GM19438 (cell line): ENCODE data around the gene METRNL.
"Not testable (repeated sequence)": the region's sequence is repeated elsewhere in the genome, so short reads cannot be mapped to it uniquely, and the experiment has no call there.

Experiments
- ATAC-seq: cut with Tn5 transposase; IDR thresholded peaks from one replicate; pipeline ENCODE4 v1.9.1; 2021; ENCODE audit warnings: low read depth; ENCODE audit not compliant: unreplicated experiment

The METRNL gene

GRCh38 chr17:83065660-83066542 is 13.5 kb upstream of the METRNL start:
- ATAC-seq = no peak

- not testable (repeated sequence) for ATAC-seq
Measured at GRCh38 chr17:83066543-83066890, 12.9 kb upstream of the METRNL start.

- ATAC-seq = no peak
Measured at GRCh38 chr17:83067071-83067717, 12.2 kb upstream of the METRNL start.

DNA sequence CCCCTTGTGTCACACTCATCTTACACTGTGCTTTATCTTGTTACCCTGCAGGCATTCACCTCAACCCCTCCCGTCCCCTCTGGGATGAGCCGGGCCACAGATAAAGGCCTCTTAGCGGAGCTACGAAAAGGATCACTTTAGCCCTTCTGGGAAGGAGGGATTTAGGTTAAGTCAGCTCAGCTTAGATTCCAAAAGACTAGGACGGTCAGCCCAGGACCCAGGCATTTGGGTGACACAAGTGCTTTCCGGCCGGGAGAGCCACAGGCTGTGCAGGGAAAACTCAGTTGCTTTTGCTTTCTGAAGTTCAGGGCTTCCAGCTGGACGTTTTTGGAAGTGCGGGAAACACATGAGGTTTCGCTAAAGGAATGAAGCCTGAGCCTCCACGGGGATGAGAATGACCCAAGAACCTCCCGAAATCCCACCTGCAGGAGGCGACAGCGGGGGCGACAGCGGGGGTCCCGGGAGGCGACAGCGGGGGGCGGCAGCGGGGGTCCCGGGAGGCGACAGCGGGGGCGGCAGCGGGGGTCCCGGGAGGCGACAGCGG is 11.6 kb upstream of the METRNL start:
- no peak for ATAC-seq

DNA sequence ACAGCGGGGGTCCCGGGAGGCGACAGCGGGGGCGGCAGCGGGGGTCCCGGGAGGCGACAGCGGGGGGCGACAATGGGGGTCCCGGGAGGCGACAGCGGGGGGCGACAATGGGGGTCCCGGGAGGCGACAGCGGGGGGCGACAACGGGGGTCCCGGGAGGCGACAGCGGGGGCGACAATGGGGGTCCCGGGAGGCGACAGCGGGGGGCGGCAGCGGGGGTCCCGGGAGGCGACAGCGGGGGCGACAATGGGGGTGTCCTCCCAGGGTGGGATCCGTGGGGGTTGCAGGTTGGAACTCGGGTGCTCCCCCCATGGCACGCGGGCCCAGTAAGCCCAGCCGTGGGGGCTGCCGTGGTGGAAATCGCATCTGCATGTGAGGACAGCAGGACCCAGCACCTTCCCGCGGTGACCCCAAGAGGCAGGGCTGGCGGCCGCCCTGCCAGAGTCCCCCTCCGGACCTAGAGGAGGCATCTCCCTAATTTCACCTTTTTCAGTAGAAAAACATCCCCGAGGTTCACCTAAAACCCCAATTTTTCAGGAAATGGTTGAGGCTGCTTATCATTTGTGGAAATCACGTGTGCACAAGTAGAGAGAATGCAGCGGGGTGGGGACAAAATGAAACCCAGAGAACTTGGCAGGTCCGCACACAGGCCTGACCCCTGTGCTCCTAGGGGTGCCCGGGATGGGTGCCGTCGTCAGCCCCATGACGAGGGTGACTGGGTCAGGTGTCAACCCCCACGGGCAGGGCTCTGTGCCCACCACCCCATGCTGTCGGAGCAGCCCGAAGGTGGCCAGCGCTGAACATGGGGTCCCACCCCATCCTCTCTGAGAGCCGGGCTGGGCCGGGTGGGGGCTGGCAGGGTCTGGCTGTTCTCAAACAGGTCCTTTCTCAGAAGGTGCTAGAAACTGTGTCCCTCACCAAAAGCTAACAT is 10.5 kb upstream of the METRNL start:
- no peak for ATAC-seq

GRCh38 chr17:83069571-83069906 is 9.9 kb upstream of the METRNL start:
- ATAC-seq = no peak

- no peak for ATAC-seq
Measured at GRCh38 chr17:83069931-83070742, 9.3 kb upstream of the METRNL start.

DNA sequence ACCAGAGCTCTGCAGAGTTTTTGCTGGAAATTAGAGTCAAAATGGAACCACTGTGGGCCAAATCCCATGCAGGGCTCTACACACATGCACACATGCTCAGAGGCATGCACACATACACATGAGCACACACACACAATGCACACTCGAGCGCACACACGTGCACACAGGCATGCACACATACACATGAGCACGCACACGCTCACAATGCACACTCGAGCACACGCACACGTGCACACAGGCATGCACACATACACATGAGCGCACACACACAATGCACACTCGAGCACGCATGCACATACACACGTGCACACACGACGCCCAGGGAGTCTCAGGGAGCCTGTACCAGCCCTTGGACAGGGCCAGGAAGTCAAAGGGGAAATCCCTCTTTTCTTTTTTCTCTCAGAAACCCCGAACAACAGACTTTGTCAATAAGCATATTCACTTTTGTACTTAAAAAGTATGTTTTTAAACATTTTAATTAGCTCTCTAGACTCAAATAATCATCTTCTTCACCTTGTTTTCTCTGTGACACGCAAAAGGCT is 8.5 kb upstream of the METRNL start:
- ATAC-seq = no peak

- ATAC-seq = no peak
Measured at GRCh38 chr17:83071365-83071764, 8.0 kb upstream of the METRNL start.

DNA sequence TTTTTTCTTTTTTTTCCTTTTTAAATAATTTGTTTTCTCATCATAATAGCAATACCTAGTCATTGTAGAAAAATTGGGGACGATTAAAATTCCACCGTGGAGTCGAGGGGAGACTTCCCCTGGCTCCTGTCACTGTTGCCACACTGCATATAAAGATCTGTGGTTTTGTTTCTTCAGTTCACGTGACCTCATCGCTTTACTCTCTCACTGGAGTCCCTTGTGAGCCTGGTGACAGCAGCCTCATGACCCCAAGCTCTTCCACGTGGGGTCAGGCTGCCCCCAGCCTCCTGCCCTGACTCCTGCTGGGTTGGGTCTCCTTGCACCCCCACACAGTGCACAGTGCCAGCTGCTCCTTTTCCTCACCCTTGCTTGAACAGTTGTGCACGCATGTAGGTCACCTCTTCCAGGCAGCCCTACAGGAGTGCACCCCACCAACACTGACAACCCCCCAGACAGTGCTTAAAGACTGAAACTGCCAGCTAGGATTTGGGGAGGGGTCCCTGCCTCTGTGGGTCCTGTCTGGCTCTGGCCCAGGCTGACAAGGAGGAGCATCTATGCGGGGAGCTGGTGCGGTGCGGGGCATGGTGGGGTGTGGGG is 7.3 kb upstream of the METRNL start:
- no peak for ATAC-seq

GRCh38 chr17:83072600-83073358 is 6.6 kb upstream of the METRNL start:
- no peak for ATAC-seq

DNA sequence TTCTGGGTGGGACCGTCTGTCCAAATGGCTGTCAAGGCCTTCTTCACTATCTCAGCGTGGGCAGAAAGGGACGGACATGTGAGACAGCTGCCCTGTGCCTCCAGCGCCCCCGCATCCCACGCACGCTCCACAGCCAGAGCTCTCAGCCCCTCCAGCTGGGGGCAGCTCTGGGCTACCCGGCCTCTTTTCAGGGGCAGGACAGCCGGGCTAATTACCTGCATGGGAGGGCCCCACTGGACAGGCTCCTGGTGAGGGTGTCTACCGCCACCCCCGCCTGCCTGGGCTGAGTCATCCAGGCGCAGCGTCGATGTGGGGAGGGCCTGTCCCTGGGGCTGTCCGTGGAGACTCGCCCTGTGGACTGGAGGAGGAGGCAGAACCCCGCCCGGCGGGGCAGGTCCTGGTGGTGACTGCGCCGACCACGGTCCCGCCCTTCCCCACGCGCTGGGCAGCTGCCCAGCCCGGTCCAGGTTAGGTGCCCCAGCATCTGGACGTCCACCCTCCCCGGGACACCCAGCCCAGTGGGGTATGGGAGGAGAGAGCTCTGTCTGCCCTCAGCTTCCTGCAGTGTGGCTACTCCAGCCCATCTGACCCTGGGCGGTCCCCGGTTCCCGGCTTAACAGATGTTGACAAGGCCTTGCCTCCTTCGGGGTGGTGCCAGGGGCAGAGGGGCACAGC is 5.9 kb upstream of the METRNL start:
- ATAC-seq = no peak

GRCh38 chr17:83074486-83075223 is 4.8 kb upstream of the METRNL start:
- no peak for ATAC-seq

- ATAC-seq = no peak
Measured at GRCh38 chr17:83075270-83075880, 4.0 kb upstream of the METRNL start.

GRCh38 chr17:83076938-83077337 is 2.5 kb upstream of the METRNL start:
- ATAC-seq = no peak

GRCh38 chr17:83077411-83077810 is 2.0 kb upstream of the METRNL start:
- no peak for ATAC-seq

DNA sequence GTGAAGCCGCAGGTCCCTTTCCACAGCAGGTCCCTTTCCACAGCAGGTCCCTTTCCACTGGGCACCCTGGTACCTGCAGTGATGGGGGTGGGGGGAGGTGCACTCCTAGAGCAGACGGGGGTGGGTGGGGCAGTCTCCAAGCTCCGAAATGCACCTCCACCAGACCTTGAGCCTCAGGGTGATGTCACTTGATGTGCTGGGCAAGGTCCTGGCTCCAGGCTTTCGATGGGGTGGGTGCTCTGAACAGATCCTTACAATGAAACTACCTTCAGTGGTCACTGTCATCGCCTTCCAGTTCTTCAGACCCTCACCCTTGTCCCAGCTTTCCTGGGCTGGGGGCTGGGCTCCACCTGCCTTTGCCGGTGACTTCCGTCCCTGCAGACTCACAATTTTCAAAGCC is 1.5 kb upstream of the METRNL start:
- ATAC-seq = no peak
